Astrocyte (in vitro differentiated cells and primary cell): ENCODE results near the gene MAMLD1.

Source experiments
- CTCF ChIP-seq: IDR thresholded peaks from 2 replicates; pipeline ENCODE4 v1.5.1; 2011; ENCODE audit warnings: low read depth, mild to moderate bottlenecking, inconsistent platforms, low read length, moderate library complexity; ENCODE audit not compliant: insufficient read depth
- EZH2 ChIP-seq: IDR thresholded peaks from 2 replicates; pipeline ENCODE4 v1.6.1; 2012; ENCODE audit warnings: mild to moderate bottlenecking, low read length, inconsistent platforms; ENCODE audit not compliant: insufficient read depth

DNA sequence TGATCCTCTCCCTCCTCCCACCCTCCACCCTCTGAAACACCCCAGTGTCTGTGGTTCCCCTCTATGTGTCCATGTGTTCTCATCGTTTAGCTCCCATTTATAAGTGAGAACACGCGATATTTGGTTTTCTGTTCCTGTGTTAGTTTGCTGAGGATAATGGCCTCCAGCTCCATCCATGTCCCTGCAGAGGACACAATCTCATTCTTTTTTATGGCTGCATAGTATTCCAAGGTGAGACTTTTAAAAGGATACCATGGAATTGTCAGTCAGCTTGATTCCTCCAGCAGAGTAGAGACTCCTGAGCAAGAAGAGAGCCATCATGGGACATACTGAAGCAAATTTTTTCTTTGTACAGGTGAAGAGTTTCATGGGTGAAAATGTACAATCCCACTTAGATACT, 166.5 kb downstream of the MAMLD1 start:
- TF ChIP-seq CTCF (no peak), EZH2 (no peak)
